Endothelial cell of umbilical vein (primary cell): Measurements from ENCODE around the gene BBC3. TPM values are rescaled to one million over a fixed set of nuclear protein-coding genes. Genes with fewer than 3 reads are reported as not detected.

Source experiments
- BruUV-seq: library from RNA; stranded (reverse); fragments of 400-500 nt; replicated peaks from 2 replicates; lab custom pipeline; 2021; lab: Mats Ljungman, UMichigan
- CTCF ChIA-PET: fragments of 300-600, 350-600 bp; sonication (Branson Sonifier 250); formaldehyde crosslinking; loops from one replicate; lab custom pipeline; 2021; ENCODE audit warnings: antibody characterized with exemption, inconsistent platforms; lab: Charles Lee
- POLR2A ChIA-PET: fragments of 300-600, 350-600 bp; sonication (Branson Sonifier 250); formaldehyde crosslinking; loops from one replicate; lab custom pipeline; 2021; ENCODE audit warnings: antibody characterized with exemption, inconsistent platforms; lab: Charles Lee
- DNase-seq: peaks from one replicate; pipeline ENCODE4 v3.0.0-alpha.2; 2011; ENCODE audit warnings: low read depth, low spot score
- FAIRE-seq: peaks from 2 replicates; lab custom pipeline; 2011; peaks lifted over from hg19 to GRCh38; lab: Jason Lieb, UNC
- H2AFZ ChIP-seq: 2 replicates; pipeline ENCODE4 v1.6.0; 2012; ENCODE audit warnings: low read depth, low read length, control low read depth, inconsistent platforms
- H3K27ac ChIP-seq: 2 replicates; pipeline ENCODE4 v1.5.1; 2011; ENCODE audit warnings: low read depth, mild to moderate bottlenecking, control low read depth, low read length, moderate library complexity; ENCODE audit not compliant: insufficient read depth
- H3K27me3 ChIP-seq, 2 experiments: 2 replicates each; pipeline versions ENCODE4 v1.6.0 to v1.6.1; 2011; ENCODE audit warnings: low read length in 2 of 2, mixed read lengths in 1 of 2; ENCODE audit not compliant: control insufficient read depth in 2 of 2, insufficient read depth in 2 of 2
- H3K36me3 ChIP-seq, 2 experiments: 2 replicates in 1 of 2; 3 replicates in 1 of 2; pipeline ENCODE4 v1.5.1; 2011; ENCODE audit warnings: low read length in 2 of 2, mild to moderate bottlenecking in 1 of 2, moderate library complexity in 1 of 2; ENCODE audit not compliant: control insufficient read depth in 2 of 2, insufficient read depth in 2 of 2; ENCODE audit errors: extremely low read depth in 1 of 2
- H3K4me1 ChIP-seq: 3 replicates; pipeline ENCODE4 v1.5.1; 2011; ENCODE audit warnings: mild to moderate bottlenecking, low read length; ENCODE audit not compliant: control insufficient read depth, insufficient read depth; ENCODE audit errors: extremely low read depth
- H3K4me2 ChIP-seq: 2 replicates; pipeline ENCODE4 v1.6.1; 2011; ENCODE audit warnings: low read length, control low read depth, mixed read lengths; ENCODE audit not compliant: insufficient read depth
- H3K4me3 ChIP-seq, 3 experiments: fragments of 200-600 bp in 1 of 3; sonication (generic), shearing (Covaris generic) in 1 of 3; replicated peaks in 1 of 3; 2 replicates each; pipeline ENCODE4 v1.5.1; 2011 to 2016; ENCODE audit warnings: control low read depth in 3 of 3, low read length in 3 of 3, mild to moderate bottlenecking in 2 of 3, inconsistent platforms in 1 of 3, low read depth in 1 of 3, moderate library complexity in 1 of 3; ENCODE audit not compliant: insufficient read depth in 1 of 3
- H3K79me2 ChIP-seq: 2 replicates; pipeline ENCODE4 v1.6.0; 2012; ENCODE audit warnings: low read length, inconsistent platforms; ENCODE audit not compliant: control insufficient read depth, insufficient read depth
- H3K9ac ChIP-seq: replicated peaks from 2 replicates; pipeline ENCODE3; 2011; ENCODE audit warnings: low read length, control low read depth; ENCODE audit not compliant: insufficient read depth; ENCODE audit errors: extremely low read depth
- H3K9me1 ChIP-seq: replicated peaks from 3 replicates; pipeline ENCODE4 v1.6.0; 2011; ENCODE audit warnings: mild to moderate bottlenecking, low read length; ENCODE audit not compliant: control insufficient read depth, insufficient read depth; ENCODE audit errors: extremely low read depth
- H3K9me3 ChIP-seq: replicated peaks from 2 replicates; pipeline ENCODE4 v1.5.1; 2012; ENCODE audit warnings: low read length, inconsistent platforms; ENCODE audit not compliant: control insufficient read depth, insufficient read depth
- H4K20me1 ChIP-seq: replicated peaks from 2 replicates; pipeline ENCODE3; 2011; ENCODE audit warnings: mild to moderate bottlenecking, low read length; ENCODE audit not compliant: control insufficient read depth, insufficient read depth; ENCODE audit errors: extremely low read depth
- EZH2 ChIP-seq: IDR thresholded peaks from 2 replicates; pipeline ENCODE4 v1.6.1; 2012; ENCODE audit warnings: borderline replicate concordance, low read depth, mild to moderate bottlenecking, moderate library complexity, low read length, inconsistent platforms; ENCODE audit not compliant: severe bottlenecking
- FOS ChIP-seq: IDR thresholded peaks from 2 replicates; pipeline ENCODE4 v1.6.1; 2011; ENCODE audit warnings: mild to moderate bottlenecking, low read length, moderate library complexity, borderline replicate concordance; ENCODE audit not compliant: insufficient read depth
- GATA2 ChIP-seq: IDR thresholded peaks from 2 replicates; pipeline ENCODE4 v1.7.0; 2011; ENCODE audit warnings: low read depth, mild to moderate bottlenecking, moderate library complexity, mixed read lengths, low read length; ENCODE audit not compliant: insufficient read length, insufficient read depth
- JUN ChIP-seq: IDR thresholded peaks from 2 replicates; pipeline ENCODE4 v1.6.1; 2011; ENCODE audit warnings: borderline replicate concordance, low read depth; ENCODE audit not compliant: insufficient read length, insufficient read depth
- MYC ChIP-seq: IDR thresholded peaks from one replicate; pipeline ENCODE4 v1.6.1; 2011; ENCODE audit warnings: mild to moderate bottlenecking, low read depth, low read length
- POLR2A ChIP-seq: IDR thresholded peaks from 2 replicates; pipeline ENCODE4 v1.6.1; 2012; ENCODE audit warnings: low read depth, mild to moderate bottlenecking, control low read depth, low read length
- POLR2AphosphoS5 ChIP-seq: IDR thresholded peaks from 2 replicates; pipeline ENCODE4 v1.6.1; 2012; ENCODE audit warnings: low read depth, mild to moderate bottlenecking, control low read depth, low read length, moderate library complexity; ENCODE audit not compliant: insufficient read depth
- dilution Hi-C: fragments of 300-500 bp; cut with MboI; formaldehyde crosslinking; loops from one replicate; pipeline ENCODE4 v1.15.0; 2019; ENCODE audit warnings: low sequenced_read_pairs; ENCODE audit not compliant: extremely low pct_ligation_motif_present
- intact Hi-C: fragments of 100-400 bp; cut with micrococcal nuclease; formaldehyde crosslinking; loops from one replicate; pipeline ENCODE4 v1.10.0; 2022
- polyA plus RNA-seq, 4 experiments: library from polyadenylated mRNA; depleted of rRNA in 3 of 4; stranded (reverse) in 3 of 4; unstranded in 1 of 4; fragments of >200 nt; gene quantifications; 2 replicates each; pipeline versions ENCODE4 v1.2.1 to v1.2.3, GENCODE V29; 2011 to 2012; ENCODE audit warnings: missing spikeins in 1 of 4
- total RNA-seq: library from RNA; stranded (reverse); gene quantifications from 2 replicates; pipeline ENCODE4 v1.2.3, GENCODE V29; 2021
- TF ChIP-seq, protein P1 (sequence below), 2 donors: IDR thresholded peaks; 1 replicate in 1 of 2; 2 replicates in 1 of 2; pipeline ENCODE4 v1.5.1; 2011; ENCODE audit warnings: low read length in 2 of 2, mild to moderate bottlenecking in 2 of 2, moderate library complexity in 2 of 2, control low read depth in 1 of 2, inconsistent platforms in 1 of 2, low read depth in 1 of 2; ENCODE audit not compliant: insufficient read depth in 1 of 2; ENCODE audit errors: extremely low read depth in 1 of 2
- TF ChIP-seq, protein P2 (sequence below): IDR thresholded peaks from 2 replicates; pipeline ENCODE4 v1.6.1; 2011; ENCODE audit not compliant: insufficient read depth, insufficient read length

Gene BBC3
- total and polyA plus RNA-seq, 2 donors (not counting 3 experiments of a cell fraction or from before 2014, with no cell fraction given), result 11.3 to 35.7 TPM

DNA sequence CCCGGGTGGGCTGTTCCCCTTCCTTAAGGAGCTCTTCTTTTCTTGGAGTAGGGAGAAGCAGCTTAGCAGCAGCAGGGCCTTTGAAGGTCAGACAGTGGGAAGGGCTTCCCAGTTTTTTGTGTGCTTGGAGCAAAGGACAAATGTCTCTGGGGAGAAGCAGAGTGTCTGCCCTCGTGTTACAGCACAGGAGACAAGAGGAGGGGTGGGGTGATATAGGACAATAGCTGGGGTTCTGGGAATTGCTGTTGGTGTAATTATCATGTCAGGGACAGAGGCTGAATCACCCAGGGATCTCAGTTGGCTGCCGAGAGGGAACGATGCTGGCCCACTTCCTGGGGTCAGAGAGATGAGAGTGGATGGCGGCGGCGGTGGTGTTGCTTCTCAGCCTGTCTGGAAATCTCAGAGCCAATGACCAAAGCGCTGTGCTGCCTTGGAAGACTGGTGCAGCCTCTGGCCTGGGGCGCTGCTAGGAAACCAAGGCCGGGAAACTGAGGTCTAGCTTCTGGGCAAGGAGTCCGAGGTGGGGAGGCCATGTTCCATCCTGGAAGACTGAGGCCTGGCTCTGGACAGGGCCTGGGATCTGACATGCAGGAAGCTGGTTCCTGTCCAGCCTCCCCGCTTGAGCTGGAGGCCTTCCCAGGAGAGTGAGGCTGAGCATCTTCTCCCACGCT lies 44.9 kb upstream of the BBC3 start:
- no TSS peak for BruUV-seq
- no peaks in the 10 kb centered on the region for H3K9me3 ChIP-seq
- no peak overlapping the region for H3K27ac ChIP-seq
- H3K4me3 ChIP-seq, result no peak overlapping the region
- no peak overlapping the region for H2AFZ ChIP-seq
- no peaks in the 10 kb centered on the region for H3K27me3 ChIP-seq
- DNase-seq, result no peak
- TF ChIP-seq GATA2 (no peak), JUN (no peak), EZH2 (no peak), MYC (no peak), POLR2AphosphoS5 (no peak), FOS (no peak), POLR2A (no peak)
- TF ChIP-seq, protein P1, sequence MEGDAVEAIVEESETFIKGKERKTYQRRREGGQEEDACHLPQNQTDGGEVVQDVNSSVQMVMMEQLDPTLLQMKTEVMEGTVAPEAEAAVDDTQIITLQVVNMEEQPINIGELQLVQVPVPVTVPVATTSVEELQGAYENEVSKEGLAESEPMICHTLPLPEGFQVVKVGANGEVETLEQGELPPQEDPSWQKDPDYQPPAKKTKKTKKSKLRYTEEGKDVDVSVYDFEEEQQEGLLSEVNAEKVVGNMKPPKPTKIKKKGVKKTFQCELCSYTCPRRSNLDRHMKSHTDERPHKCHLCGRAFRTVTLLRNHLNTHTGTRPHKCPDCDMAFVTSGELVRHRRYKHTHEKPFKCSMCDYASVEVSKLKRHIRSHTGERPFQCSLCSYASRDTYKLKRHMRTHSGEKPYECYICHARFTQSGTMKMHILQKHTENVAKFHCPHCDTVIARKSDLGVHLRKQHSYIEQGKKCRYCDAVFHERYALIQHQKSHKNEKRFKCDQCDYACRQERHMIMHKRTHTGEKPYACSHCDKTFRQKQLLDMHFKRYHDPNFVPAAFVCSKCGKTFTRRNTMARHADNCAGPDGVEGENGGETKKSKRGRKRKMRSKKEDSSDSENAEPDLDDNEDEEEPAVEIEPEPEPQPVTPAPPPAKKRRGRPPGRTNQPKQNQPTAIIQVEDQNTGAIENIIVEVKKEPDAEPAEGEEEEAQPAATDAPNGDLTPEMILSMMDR (IDR thresholded peaks at IDR 0.05; ENCODE audit: extremely low read depth in 1 of 2, insufficient read depth in 1 of 2, low read depth in 1 of 2, low read length in 2 of 2), result no peak
- TF ChIP-seq, protein P2, sequence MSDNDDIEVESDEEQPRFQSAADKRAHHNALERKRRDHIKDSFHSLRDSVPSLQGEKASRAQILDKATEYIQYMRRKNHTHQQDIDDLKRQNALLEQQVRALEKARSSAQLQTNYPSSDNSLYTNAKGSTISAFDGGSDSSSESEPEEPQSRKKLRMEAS, result no peak
- H3K9ac ChIP-seq, result no peak overlapping the region
- H4K20me1 ChIP-seq, result no peaks in the 10 kb centered on the region
- no peaks in the 10 kb centered on the region for H3K9me1 ChIP-seq
- intact Hi-C loops (no loop called here), dilution Hi-C loops (no loop called here)
- POLR2A ChIA-PET, result interaction anchor here (2.4 kb wide), 1 partner anchor 19 kb away, joined by 17 read pairs; the partner anchor contains the start of gene CCDC9
- H3K4me2 ChIP-seq, result no peak overlapping the region
- CTCF ChIA-PET, result interaction anchor here (1.0 to 3.8 kb wide), 7 partner anchors 9 to 467 kb away, joined by 3 to 12 read pairs (median 4); partner anchors contain the start of gene CCDC9
- peaks cover 0 to 3% of the 10 kb centered on the region in 2 experiments for H3K36me3 ChIP-seq
- no peaks in the 10 kb centered on the region for H3K79me2 ChIP-seq
- H3K4me1 ChIP-seq, result peaks cover 13% of the 10 kb centered on the region
- FAIRE-seq, result no peak
